Activated CD4-positive, alpha-beta T cell treated with anti-CD3 and anti-CD28 coated beads for 36 hours (primary cell): ENCODE data around the gene TMPRSS3. TPM values are rescaled to one million over a fixed set of nuclear protein-coding genes. Genes with fewer than 3 reads are reported as not detected.

Experiments
- ATAC-seq: fragments of 200-7000 bp; cut with Tn5 transposase; one replicate; pipeline ENCODE4 v1.10.0; 2021; ENCODE audit warnings: mild to moderate bottlenecking, moderate library complexity
- CTCF ChIA-PET: fragments of 350-600 bp; sonication (Branson Sonifier 250); formaldehyde crosslinking; loops from one replicate; lab custom pipeline; 2021; ENCODE audit warnings: antibody characterized with exemption; lab: Charles Lee
- POLR2A ChIA-PET: fragments of 350-600 bp; sonication (Branson Sonifier 250); formaldehyde crosslinking; loops from one replicate; lab custom pipeline; 2021; ENCODE audit warnings: antibody characterized with exemption, inconsistent platforms; lab: Charles Lee
- DNase-seq: peaks from one replicate; pipeline ENCODE4 v3.0.0-alpha.2; 2020
- H3K27ac Mint-ChIP-seq: one replicate; pipeline ENCODE4 v1.8.0; 2021; ENCODE audit warnings: mixed read lengths
- H3K27me3 Mint-ChIP-seq: one replicate; pipeline ENCODE4 v1.8.0; 2021; ENCODE audit warnings: mixed read lengths
- H3K36me3 Mint-ChIP-seq: one replicate; pipeline ENCODE4 v1.8.0; 2021; ENCODE audit warnings: low read depth, mixed read lengths
- H3K4me1 Mint-ChIP-seq: one replicate; pipeline ENCODE4 v1.8.0; 2021; ENCODE audit warnings: mixed read lengths
- H3K4me3 Mint-ChIP-seq: one replicate; pipeline ENCODE4 v1.8.0; 2021; ENCODE audit warnings: mild to moderate bottlenecking, moderate library complexity, mixed read lengths
- H3K9me3 Mint-ChIP-seq: one replicate; pipeline ENCODE4 v1.8.0; 2021; ENCODE audit warnings: low read depth, mixed read lengths
- intact Hi-C, 2 experiments: fragments of 100-400 bp; cut with DNase I in 1 of 2; cut with micrococcal nuclease in 1 of 2; formaldehyde crosslinking; loops; one replicate each; pipeline versions ENCODE4 v1.14.2 to v1.15.1; 2022 to 2024; cut with DNase I, micrococcal nuclease
- total RNA-seq, 2 experiments: library from RNA; stranded (reverse); gene quantifications; one replicate each; pipeline ENCODE4 v1.2.3, GENCODE V29; 2021

Gene TMPRSS3
- total RNA-seq, 2 experiments from 2014 or later, result 99.1 to 113 TPM

DNA sequence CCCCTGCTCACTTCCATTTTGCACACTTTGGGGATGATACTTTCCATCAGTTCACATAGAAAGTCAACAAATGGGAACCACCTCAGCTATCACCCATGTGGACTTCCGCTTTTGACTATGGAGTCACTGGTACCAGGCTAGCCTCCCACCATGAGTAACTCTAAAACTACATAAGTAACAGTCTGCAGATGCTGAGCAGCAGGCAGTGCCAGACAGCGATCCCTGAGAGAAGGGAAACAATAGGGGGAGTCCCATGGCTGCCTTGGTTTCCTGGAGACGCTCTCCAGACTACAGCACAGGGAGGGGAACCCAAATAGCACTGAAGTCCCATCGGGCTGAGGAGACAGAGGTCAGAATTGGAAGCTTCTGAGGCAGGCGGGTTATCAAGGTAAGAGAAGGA, 42.2 kb downstream of the TMPRSS3 start:
- H3K27me3 Mint-ChIP-seq, result no peaks in the 10 kb centered on the region
- ATAC-seq (no peak), DNase-seq (no peak)
- H3K36me3 Mint-ChIP-seq, result no peaks in the 10 kb centered on the region
- CTCF ChIA-PET, result interaction anchor here (0.6 to 0.9 kb wide), 2 partner anchors 56 to 184 kb away, joined by 3 read pairs; no protein-coding TSS in a partner anchor
- no peak overlapping the region for H3K27ac Mint-ChIP-seq
- intact Hi-C loops, result no loop called here
- no peak overlapping the region for H3K4me3 Mint-ChIP-seq
- H3K4me1 Mint-ChIP-seq, result no peaks in the 10 kb centered on the region
- peaks cover 16% of the 10 kb centered on the region for H3K9me3 Mint-ChIP-seq
- POLR2A ChIA-PET, result no interaction called here

DNA sequence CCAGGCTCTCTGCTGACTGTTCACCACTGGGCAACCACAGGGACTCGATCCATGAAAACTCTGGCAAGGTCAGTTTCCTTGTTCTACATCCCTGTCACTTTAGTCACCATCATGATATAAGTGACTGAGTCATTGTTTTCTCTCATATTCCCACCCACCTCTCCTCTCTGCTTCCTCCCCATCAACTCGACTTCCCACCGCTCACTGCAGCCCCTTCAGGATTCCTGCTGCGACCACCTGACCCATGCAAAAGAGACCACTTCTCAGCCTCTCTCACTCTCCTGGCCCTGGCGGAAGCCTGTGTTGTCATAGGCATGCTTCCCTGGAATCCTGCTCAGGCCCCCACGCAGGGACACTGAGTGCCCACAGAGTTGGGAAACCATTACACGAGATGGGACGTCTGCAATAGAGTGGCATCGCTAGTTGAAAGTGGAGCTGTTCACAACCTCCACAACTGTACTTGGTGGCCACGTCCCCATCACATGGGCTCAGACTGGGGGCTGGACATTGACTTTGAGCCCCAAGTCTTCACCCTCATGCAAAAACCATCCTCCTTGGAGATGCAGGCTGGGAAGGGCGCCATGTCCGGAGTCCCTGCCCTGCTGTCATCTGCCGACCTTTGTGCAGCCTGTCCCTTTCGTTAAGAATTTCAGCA, 43.3 kb downstream of the TMPRSS3 start:
- Mint-ChIP-seq H3K4me1 (no peaks in the 10 kb centered on the region), H3K36me3 (no peaks in the 10 kb centered on the region), H3K4me3 (no peak overlapping the region), H3K27me3 (no peaks in the 10 kb centered on the region), H3K9me3 (peaks cover 16% of the 10 kb centered on the region), H3K27ac (peak overlapping the region; percentile 6)
- ChIA-PET CTCF (no interaction called here), POLR2A (no interaction called here)
- DNase-seq (no peak), ATAC-seq (no peak)
- intact Hi-C loops, result no loop called here

DNA sequence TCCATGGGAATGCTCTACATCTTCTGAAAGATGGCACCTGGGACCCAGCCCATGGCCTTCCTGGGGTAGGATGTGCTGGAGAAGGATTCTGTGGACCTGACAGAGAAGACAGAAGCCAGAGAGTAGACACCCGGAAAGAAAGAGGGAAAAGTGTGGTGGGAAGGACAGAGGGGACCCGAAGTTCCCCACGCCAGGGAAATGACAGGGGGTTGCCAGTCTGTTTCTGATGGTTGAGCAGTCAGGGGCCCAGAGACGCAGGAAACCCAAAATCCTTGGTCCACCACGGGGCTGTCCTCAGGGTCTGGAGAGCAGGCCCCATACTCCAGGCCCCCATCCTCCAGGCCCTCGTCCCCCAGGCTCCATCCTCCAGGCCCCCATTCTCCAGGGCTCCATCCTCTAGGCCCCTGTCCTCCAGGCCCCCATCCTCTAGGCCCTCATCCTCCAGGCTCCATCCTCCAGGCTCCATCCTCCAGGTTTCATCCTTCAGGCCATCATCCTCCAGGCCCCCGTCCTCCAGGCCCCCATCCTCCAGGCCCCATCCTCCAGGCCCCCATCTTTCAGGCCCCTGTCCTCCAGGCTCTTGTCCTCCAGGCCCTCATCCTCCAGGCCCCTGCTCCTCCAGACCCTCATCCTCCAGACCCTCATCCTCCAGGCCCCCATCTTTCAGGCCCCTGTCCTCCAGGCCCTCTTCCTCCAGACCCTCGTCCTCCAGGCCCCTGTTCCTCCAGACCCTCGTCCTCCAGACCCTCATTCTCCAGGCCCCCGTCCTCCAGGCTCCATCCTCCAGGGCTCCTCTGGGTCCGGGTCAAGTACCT, 44.0 kb downstream of the TMPRSS3 start:
- CTCF ChIA-PET, result interaction anchor here (0.6 to 1.0 kb wide), 2 partner anchors 92 to 172 kb away, joined by 3 read pairs; no protein-coding TSS in a partner anchor
- DNase-seq, result no peak
- Mint-ChIP-seq H3K4me1 (no peaks in the 10 kb centered on the region), H3K9me3 (peaks cover 15% of the 10 kb centered on the region), H3K27ac (peak overlapping the region; percentile 6), H3K36me3 (no peaks in the 10 kb centered on the region), H3K4me3 (no peak overlapping the region), H3K27me3 (no peaks in the 10 kb centered on the region)
- intact Hi-C loops, result no loop called here
- no peak for ATAC-seq
- POLR2A ChIA-PET, result no interaction called here

DNA sequence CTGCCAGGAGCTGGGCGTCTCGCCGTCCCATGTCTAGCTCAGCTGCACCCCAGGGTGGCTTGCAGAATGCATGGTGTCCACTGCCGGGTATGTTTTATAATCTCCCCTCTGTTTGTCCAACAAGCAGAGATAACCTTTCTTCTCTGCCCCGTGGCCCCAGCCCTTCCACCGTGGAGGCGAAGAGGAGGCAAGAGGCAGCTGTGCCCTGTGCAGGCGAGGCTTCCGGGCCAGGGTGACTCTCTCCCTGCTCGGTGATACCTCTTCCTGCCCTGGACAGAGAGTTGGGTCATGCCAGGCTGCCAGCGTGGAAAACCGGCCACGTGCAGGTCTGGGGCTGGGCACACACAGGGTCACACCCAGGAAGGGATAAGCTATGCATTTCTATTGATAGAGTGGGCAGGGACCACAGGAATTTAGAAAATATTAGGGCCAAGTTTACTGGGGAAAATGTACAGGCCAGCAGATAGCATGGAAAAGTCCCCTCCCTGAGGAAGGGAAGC, 44.9 kb downstream of the TMPRSS3 start, which contains the start of gene TFF2:
TSS of gene TFF2 (minus strand) at position 68 of the 500 bp plus-strand sequence. CDS start at position 31, 37 bp downstream.
- POLR2A ChIA-PET, result no interaction called here
- intact Hi-C loops, result no loop called here

DNA sequence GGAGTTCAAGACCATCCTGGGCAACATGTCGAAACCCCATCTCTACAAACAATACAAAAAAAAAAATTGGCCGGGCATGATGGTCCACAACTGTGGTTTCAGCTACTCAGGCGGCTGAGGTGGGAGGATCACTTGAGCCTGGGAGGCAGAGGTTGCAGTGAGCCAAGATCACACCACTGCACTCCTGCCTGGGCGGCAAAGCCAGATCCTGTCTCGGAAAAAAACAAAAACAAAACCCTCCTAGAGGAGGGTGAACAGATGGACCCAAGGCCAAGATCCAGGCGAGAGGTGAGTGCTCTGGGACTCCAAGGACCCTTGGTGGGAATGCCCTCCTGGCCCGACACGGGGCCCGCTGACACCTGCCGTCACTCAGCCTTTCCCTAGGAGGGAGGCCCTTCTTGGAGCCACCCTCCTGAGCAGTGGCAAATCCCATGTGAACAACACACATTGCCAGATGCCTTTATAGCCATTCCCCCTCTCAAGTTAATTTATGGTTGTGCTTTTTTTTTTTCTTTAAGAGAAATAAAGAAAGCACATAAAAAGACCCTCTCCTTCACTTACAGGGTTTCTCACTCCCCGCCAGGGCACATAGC, 45.4 kb downstream of the TMPRSS3 start:
- ChIA-PET CTCF (interaction anchor here (1.0 kb wide), 1 partner anchor 91 kb away, joined by 3 read pairs; no protein-coding TSS in a partner anchor), POLR2A (no interaction called here)
- Mint-ChIP-seq H3K27me3 (no peaks in the 10 kb centered on the region), H3K4me1 (no peaks in the 10 kb centered on the region), H3K9me3 (peaks cover 10% of the 10 kb centered on the region), H3K36me3 (no peaks in the 10 kb centered on the region), H3K4me3 (no peak overlapping the region), H3K27ac (no peak overlapping the region)
- DNase-seq (no peak), ATAC-seq (no peak)
- intact Hi-C loops, result no loop called here

More for the DNA sequence above, 44.9 kb downstream of the TMPRSS3 start, which contains the start of gene TFF2:
- DNase-seq (no peak), ATAC-seq (no peak)
- H3K27me3 Mint-ChIP-seq, result no peaks in the 10 kb centered on the region
- no peak within 1 kb of the TSS for H3K4me3 Mint-ChIP-seq
- no peaks in the 10 kb centered on the region for H3K36me3 Mint-ChIP-seq
- H3K4me1 Mint-ChIP-seq, result no peaks in the 10 kb centered on the region
- no peak within 1 kb of the TSS for H3K27ac Mint-ChIP-seq
- peaks cover 10% of the 10 kb centered on the region for H3K9me3 Mint-ChIP-seq
- CTCF ChIA-PET, result interaction anchor here (0.6 to 1.0 kb wide), 2 partner anchors 91 to 173 kb away, joined by 3 read pairs; no protein-coding TSS in a partner anchor

DNA sequence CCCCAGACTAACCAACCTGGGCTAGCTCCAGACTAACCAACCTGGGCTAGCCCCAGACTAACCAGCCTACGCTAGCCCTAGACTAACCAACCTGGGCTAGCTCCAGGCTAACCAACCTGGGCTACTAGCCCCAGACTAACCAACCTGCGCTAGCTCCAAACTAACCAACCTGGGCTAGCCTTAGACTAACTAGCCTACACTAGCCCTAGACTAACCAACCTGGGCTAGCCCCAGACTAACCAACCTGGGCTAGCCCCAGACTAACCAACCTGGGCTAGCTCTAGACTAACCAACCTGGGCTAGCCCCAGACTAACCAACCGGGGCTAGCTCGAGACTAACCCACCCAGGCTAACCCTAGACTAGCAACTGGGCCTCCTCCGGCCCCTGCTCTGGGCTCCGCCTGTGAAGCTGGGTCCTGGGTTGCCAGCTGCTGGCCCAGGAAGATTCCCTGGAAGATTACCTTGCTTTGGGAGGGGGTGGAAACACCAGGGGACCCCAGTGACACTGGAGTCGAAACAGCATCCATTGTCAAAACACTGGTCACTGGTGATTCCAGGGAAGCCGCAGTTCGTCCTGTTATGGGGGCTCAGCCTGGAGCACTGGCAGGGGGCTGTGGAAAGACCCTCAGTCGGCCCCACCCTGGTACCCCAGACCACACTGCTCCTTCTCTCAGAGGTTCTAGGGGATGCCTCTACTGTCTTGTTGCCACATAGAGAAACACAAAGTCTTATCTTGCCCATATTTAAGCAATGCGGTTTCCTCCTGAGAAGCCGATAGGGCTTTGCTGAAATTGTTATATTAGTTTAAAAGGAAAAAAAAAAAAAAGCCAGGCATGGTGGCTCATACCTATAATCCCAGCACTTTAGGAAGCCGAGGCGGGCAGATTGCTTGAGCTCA, 46.2 kb downstream of the TMPRSS3 start:
- DNase-seq, result no peak
- Mint-ChIP-seq H3K36me3 (no peaks in the 10 kb centered on the region), H3K27me3 (no peaks in the 10 kb centered on the region), H3K27ac (no peak overlapping the region), H3K4me1 (no peaks in the 10 kb centered on the region), H3K4me3 (no peak overlapping the region), H3K9me3 (peaks cover 8% of the 10 kb centered on the region)
- ChIA-PET CTCF (interaction anchor here (1.5 kb wide), 1 partner anchor 12 kb away, joined by 7 read pairs; no protein-coding TSS in a partner anchor), POLR2A (no interaction called here)
- no peak for ATAC-seq
- intact Hi-C loops, result no loop called here

DNA sequence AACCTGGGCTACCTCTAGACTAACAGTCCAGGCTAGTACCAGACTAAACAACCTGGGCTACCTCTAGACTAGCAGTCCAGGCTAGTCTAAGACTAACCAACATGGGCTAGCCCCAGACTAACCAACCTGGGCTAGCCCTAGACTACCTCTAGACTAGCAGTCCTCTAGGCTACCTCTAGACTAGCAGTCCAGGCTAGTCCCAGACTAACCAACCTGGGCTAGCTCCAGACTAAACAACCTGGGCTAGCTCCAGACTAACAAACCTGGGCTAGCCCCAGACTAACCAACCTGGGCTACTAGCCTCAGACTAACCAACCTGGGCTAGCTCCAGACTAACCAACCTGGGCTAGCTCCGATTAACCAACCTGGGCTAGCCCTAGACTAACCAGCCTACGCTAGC, 47.1 kb downstream of the TMPRSS3 start:
- Mint-ChIP-seq H3K27me3 (no peaks in the 10 kb centered on the region), H3K4me3 (no peak overlapping the region), H3K4me1 (no peaks in the 10 kb centered on the region), H3K36me3 (no peaks in the 10 kb centered on the region), H3K9me3 (peaks cover 3% of the 10 kb centered on the region), H3K27ac (no peak overlapping the region)
- DNase-seq (no peak), ATAC-seq (no peak)
- POLR2A ChIA-PET, result interaction anchor here (0.6 kb wide), 1 partner anchor 434 kb away, joined by 4 read pairs; no protein-coding TSS in a partner anchor
- intact Hi-C loops, result no loop called here
- CTCF ChIA-PET, result interaction anchor here (1.5 kb wide), 1 partner anchor 11 kb away, joined by 7 read pairs; no protein-coding TSS in a partner anchor

DNA sequence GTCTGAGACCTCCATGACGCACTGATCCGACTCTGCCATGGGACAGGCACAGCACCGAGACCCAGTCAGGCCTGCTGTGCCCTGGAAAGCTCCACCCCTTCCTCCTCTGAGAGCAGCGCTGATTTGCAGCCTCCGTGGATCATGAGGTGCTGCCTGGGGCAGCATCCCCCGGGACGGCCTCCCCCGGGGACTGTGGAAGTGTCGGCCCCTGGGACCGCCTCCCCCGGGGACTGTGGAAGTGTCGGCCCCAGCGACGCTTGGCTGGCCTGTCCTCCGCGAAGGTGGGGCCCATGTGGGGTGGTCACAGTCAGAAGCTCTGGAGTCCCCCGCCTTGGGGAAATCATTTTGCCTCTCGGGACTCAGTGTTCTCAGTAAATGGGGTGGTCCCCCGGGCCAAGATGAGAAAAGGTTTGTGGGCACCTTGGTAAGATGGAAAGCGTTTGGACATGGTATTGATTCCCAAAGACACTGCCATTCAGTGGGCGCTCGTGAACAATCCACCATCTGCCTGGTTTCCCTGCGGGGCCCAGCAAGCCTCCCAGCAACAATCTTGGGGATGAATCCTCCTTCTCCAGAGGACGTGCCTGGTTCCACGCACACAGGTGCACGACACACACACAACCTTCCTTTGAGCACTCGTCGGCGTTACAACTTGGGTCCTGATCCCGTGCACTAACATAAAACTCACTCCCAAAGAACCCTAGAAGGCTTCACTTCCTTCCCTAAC, 48.1 kb downstream of the TMPRSS3 start:
- H3K4me1 Mint-ChIP-seq, result no peaks in the 10 kb centered on the region
- CTCF ChIA-PET, result no interaction called here
- intact Hi-C loops, result no loop called here

DNA sequence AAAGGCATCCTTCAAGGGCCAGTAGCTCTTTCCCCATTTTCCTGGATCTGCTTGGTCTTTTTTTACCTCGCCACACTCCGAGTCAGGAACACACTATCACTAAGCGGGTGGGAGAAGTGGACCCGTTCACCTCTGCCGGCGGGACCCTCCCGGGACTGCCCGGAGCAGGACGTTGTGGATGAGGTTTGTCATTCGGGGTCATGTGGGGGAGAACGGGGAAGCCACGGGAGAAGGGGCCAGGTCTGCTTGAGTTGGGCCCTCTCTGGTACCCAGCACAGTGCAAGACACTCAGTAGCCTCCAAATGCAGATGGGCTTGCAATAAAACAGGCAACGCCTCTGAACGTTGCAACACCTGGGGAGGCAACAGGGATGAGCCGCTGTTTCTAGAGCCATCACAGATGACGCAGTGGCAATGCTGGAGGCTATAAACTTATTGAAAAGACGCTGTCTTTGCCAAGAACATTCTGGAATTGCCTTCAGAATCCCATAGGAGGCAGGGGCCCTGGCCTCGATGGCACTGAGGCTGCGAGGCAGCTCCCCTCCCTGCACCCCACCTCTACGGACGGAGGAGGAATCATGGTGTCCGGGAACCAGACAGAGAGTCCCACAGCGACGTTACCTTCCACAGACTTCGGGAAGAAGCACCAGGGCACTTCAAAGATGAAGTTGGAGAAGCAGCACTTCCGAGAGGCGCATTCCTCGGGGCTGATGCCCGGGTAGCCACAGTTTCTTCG, 48.8 kb downstream of the TMPRSS3 start:
- intact Hi-C loops, result no loop called here
- no peaks in the 10 kb centered on the region for H3K4me1 Mint-ChIP-seq
- POLR2A ChIA-PET, result no interaction called here

More for the DNA sequence above, 48.1 kb downstream of the TMPRSS3 start:
- ATAC-seq, result no peak
- POLR2A ChIA-PET, result no interaction called here
- Mint-ChIP-seq H3K36me3 (no peaks in the 10 kb centered on the region), H3K27ac (no peak overlapping the region), H3K4me3 (no peak overlapping the region), H3K27me3 (no peaks in the 10 kb centered on the region), H3K9me3 (no peaks in the 10 kb centered on the region)
- no peak for DNase-seq

More for the DNA sequence above, 48.8 kb downstream of the TMPRSS3 start:
- no peak for ATAC-seq
- H3K27me3 Mint-ChIP-seq, result no peaks in the 10 kb centered on the region
- no peak overlapping the region for H3K4me3 Mint-ChIP-seq
- CTCF ChIA-PET, result interaction anchor here (1.9 kb wide), 1 partner anchor 10 kb away, joined by 5 read pairs; no protein-coding TSS in a partner anchor
- H3K9me3 Mint-ChIP-seq, result no peaks in the 10 kb centered on the region
- no peak for DNase-seq
- no peak overlapping the region for H3K27ac Mint-ChIP-seq
- no peaks in the 10 kb centered on the region for H3K36me3 Mint-ChIP-seq
